ENCODE results near the gene C4A. TPM values are rescaled to one million over a fixed set of nuclear protein-coding genes. Genes with fewer than 3 reads are reported as not detected.
A peak's percentile ranks its signal among the peaks of the same experiment; 100 is the strongest.

Gene C4A
- total RNA-seq, 1 experiment from 2014 or later: 4.3 TPM

- no CpG with 5 or more reads among the region's 22 CpGs for WGBS (ENCODE audit: extremely low coverage, insufficient read length, low lambda C conversion rate)
- H3K9me3 ChIP-seq (ENCODE audit: control insufficient read depth, low read depth, low read length): no peaks in the 10 kb centered on the region
Observed at GRCh38 chr6:32045811-32046449, 64.1 kb downstream of the C4A start.

More at GRCh38 chr6:32045811-32046449, 64.1 kb downstream of the C4A start:
- Mint-ChIP-seq H3K27me3 (ENCODE audit: low read depth) (no peaks in the 10 kb centered on the region), H3K4me1 (peaks cover 2 to 11% of the 10 kb centered on the region in 2 experiments; a peak in 3 of 4 replicates), H3K9me3 (no peaks in the 10 kb centered on the region), H3K4me3 (no peak overlapping the region), H3K36me3 (ENCODE audit: insufficient read depth in 1 of 3, low read depth in 3 of 3) (no peaks in the 10 kb centered on the region; a peak in 1 of 7 replicates), H3K27ac (peak overlapping the region in 1 of 3 experiments; percentile 57; a peak in 1 of 7 replicates)
- Histone ChIP-seq H2BK20ac (ENCODE audit: low read depth, low read length, poor library complexity, severe bottlenecking) (no peak overlapping the region), H4K5ac (ENCODE audit: insufficient read length, low read depth, low read length) (no peak overlapping the region), H4K91ac (ENCODE audit: insufficient read length, low read depth, low read length) (no peak overlapping the region), H2BK120ac (ENCODE audit: low read depth, low read length, poor library complexity, severe bottlenecking) (no peak overlapping the region), H3K79me1 (ENCODE audit: insufficient read depth, low read depth, low read length, poor library complexity, severe bottlenecking) (no peaks in the 10 kb centered on the region), H4K20me1 (ENCODE audit: control insufficient read depth, insufficient read depth, insufficient read length) (no peaks in the 10 kb centered on the region), H3K18ac (ENCODE audit: insufficient read length, low read depth, low read length) (no peak overlapping the region), H3K14ac (ENCODE audit: insufficient read depth, low read length) (no peak overlapping the region; the same call in 1 of the 2 replicates), H3K4ac (ENCODE audit: low read depth, low read length) (no peak overlapping the region), H3K79me2 (ENCODE audit: insufficient read depth, low read length) (no peaks in the 10 kb centered on the region), H3K9ac (ENCODE audit: extremely low read depth, insufficient read length, low read length) (no peak overlapping the region), H3K23ac (ENCODE audit: insufficient read length, low read depth, low read length) (no peak overlapping the region), H2AK5ac (ENCODE audit: insufficient read length, low read length) (no peak overlapping the region), H3K56ac (ENCODE audit: insufficient read length, low read depth, low read length) (no peak overlapping the region), H3K4me2 (ENCODE audit: insufficient read depth, insufficient read length, low read length) (no peak overlapping the region), H2BK15ac (ENCODE audit: low read depth, low read length) (no peak overlapping the region), H3K27ac (ENCODE audit: insufficient read length, low read depth, low read length) (no peak overlapping the region), H3K27me3 (ENCODE audit: insufficient read depth, low read length) (no peaks in the 10 kb centered on the region), H2BK12ac (ENCODE audit: insufficient read length, low read depth, low read length) (no peak overlapping the region), H2AFZ (ENCODE audit: low read length) (no peak overlapping the region), H2BK5ac (ENCODE audit: insufficient read length, low read length) (no peak overlapping the region), H4K8ac (replicated peaks; ENCODE audit: insufficient read length, low read depth, low read length) (no peak overlapping the region), H3T11ph (ENCODE audit: low read length) (no peak overlapping the region), H3K23me2 (ENCODE audit: insufficient read length, low read depth, low read length, poor library complexity, severe bottlenecking) (no peaks in the 10 kb centered on the region), H3K4me1 (ENCODE audit: insufficient read depth, low read length) (no peaks in the 10 kb centered on the region)
- no peak for DNase-seq
- TF ChIP-seq CTCF (conservative IDR thresholded peaks at IDR 0.05): no peak

Data from H9 (cell line).